Adipocyte (in vitro differentiated cells): ENCODE data around the gene PDZRN3.

Experiments
- DNase-seq: peaks from one replicate; pipeline ENCODE4 v3.0.0-alpha.2; 2015; ENCODE audit warnings: low read depth
- H3K27me3 ChIP-seq: replicated peaks from 2 replicates; pipeline ENCODE4 v1.7.0; 2013; ENCODE audit warnings: mild to moderate bottlenecking, low read length, moderate library complexity; ENCODE audit not compliant: control insufficient read depth, insufficient read depth
- H3K36me3 ChIP-seq: 2 replicates; pipeline ENCODE4 v1.7.0; 2013; ENCODE audit warnings: low read length, mild to moderate bottlenecking, moderate library complexity; ENCODE audit not compliant: control insufficient read depth, insufficient read depth, severe bottlenecking
- H3K4me1 ChIP-seq: 2 replicates; pipeline ENCODE4 v1.7.0; 2013; ENCODE audit warnings: mild to moderate bottlenecking, low read length, moderate library complexity; ENCODE audit not compliant: control insufficient read depth, insufficient read depth
- H3K4me3 ChIP-seq: 2 replicates; pipeline ENCODE4 v1.7.0; 2013; ENCODE audit warnings: mild to moderate bottlenecking, low read length, moderate library complexity
- H3K9ac ChIP-seq: 2 replicates; pipeline ENCODE4 v1.7.0; 2013; ENCODE audit warnings: mild to moderate bottlenecking, low read length, moderate library complexity
- H3K9me3 ChIP-seq: 2 replicates; pipeline ENCODE4 v1.7.0; 2013; ENCODE audit warnings: mild to moderate bottlenecking, low read length, moderate library complexity; ENCODE audit not compliant: control insufficient read depth

The PDZRN3 gene

DNA sequence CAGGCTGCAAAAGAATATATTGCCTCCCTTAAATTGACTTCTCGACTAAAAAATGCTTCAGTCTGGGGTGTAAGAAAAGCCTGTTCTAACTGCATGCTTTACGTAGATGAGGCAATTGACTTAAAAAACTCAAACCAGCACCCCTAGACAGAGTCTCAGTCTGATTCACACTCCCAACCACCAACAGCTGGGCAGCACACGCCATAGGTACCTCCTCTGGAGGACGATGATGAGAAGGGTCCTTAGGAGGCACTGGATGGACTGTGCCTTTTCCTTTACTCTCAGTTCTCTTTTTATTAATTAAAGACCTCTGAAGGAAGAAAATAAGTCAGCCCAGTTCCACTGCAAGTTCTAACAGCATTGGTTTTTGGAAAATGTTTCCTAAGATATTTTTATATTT, 175.0 kb downstream of the PDZRN3 start:
- Histone ChIP-seq H3K9ac (no peak overlapping the region), H3K27me3 (no peaks in the 10 kb centered on the region), H3K4me3 (no peak overlapping the region), H3K9me3 (no peaks in the 10 kb centered on the region), H3K4me1 (peaks cover 6% of the 10 kb centered on the region), H3K36me3 (no peaks in the 10 kb centered on the region)
- no peak for DNase-seq

DNA sequence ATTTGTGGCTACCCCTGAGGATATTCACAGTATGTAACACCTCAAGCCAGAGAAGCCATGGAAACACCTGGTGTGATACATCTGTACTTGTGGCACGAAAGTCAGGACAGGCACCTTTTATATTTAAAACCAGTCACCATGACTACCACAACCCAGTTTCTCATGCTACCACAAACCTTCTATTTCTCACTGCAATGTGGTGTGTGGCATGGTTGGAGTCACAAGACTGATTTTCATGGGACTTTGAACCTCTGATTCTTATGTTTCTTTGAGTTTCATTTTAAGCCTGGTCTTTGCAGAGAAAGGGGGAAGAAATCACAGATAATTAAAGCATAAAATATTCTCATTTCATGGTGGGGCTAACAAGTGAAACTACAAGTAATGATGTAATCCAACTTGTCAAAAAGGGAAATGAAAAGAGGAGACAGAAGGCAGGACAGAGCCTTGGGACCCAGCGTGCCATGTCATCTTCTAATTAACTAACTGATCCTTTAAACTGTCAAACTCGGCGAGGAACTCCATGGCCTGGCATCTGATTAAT, 175.9 kb downstream of the PDZRN3 start:
- no peaks in the 10 kb centered on the region for H3K36me3 ChIP-seq
- H3K4me3 ChIP-seq: no peak overlapping the region

DNA sequence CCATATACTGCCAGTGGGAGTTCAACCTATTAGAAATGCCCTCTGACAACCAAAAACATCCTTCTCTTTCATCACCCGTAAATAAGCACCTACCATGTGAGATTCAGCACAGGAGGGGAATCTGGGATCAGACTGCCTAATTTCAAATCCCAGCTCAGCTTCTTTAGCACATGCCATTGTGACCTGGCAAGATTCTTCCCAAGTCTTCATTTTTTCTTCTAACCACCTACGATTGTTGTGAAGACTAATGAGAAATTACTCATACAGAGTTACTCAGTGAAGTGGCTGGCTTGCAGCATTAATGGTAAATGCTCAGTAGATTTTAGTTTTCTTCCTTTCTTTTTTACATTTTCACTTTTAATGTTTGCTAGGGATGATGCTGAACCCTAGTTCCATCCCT, 176.7 kb downstream of the PDZRN3 start:
- no peaks in the 10 kb centered on the region for H3K9me3 ChIP-seq

More for the DNA sequence above, 175.9 kb downstream of the PDZRN3 start:
- no peaks in the 10 kb centered on the region for H3K27me3 ChIP-seq
- peaks cover 5% of the 10 kb centered on the region for H3K4me1 ChIP-seq
- no peak for DNase-seq
- no peaks in the 10 kb centered on the region for H3K9me3 ChIP-seq
- no peak overlapping the region for H3K9ac ChIP-seq

DNA sequence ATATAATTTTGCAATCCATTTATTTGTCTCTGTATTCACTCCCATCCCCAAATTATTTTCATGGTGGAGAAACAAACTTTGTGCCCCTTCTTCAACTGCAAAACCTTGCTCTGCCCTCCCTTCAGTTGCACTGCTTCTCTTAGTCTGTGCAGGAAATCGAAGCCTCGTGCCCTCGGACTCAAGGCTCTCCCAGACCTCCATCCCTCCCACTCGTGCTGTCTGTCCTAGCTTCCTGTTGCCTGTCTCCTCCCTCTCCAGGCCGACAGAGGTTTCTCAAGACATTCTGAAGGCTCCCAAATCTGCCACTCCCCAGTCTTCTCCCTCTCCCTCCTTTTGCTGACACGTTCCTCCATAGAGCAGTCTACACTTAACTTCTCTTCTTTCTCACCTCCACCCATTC, 177.6 kb downstream of the PDZRN3 start:
- Histone ChIP-seq H3K9ac (no peak overlapping the region), H3K36me3 (no peaks in the 10 kb centered on the region), H3K4me1 (peaks cover 5% of the 10 kb centered on the region), H3K9me3 (no peaks in the 10 kb centered on the region), H3K27me3 (no peaks in the 10 kb centered on the region), H3K4me3 (no peak overlapping the region)
- DNase-seq: no peak

More for the DNA sequence above, 176.7 kb downstream of the PDZRN3 start:
- DNase-seq: no peak
- Histone ChIP-seq H3K4me1 (peaks cover 5% of the 10 kb centered on the region), H3K27me3 (no peaks in the 10 kb centered on the region), H3K4me3 (no peak overlapping the region), H3K9ac (no peak overlapping the region), H3K36me3 (no peaks in the 10 kb centered on the region)

DNA sequence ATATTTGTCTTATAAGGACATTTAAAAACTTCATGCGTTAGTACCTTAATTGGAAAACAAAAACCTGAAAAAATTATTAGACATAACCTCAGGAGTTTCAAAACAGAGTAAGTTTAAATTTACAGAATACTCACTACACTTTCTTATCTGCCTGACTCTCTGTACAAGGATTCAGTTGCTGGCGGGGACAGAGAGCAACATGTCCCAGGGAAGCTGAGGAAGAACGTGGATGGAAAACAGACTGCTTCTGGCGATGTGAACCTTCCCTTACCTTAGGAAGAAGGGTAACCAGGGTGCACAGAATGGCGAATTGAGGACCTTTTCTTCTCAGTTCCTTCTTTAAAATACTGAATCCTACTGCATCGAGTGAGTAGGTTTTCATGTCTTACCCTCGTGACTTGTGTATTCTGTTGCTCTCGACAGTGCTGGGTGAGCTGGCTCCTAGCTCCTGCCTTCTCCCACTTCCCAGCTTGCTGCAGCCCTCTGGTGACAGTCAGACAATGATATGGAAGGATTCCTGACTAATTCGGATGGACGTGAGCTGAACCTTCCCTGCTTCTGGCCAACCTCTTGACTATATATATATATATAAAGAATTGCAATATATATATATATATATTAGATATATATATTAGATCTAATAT, 178.2 kb downstream of the PDZRN3 start:
- H3K9ac ChIP-seq: no peak overlapping the region
- H3K4me1 ChIP-seq: peaks cover 5% of the 10 kb centered on the region
- H3K36me3 ChIP-seq: no peaks in the 10 kb centered on the region
- DNase-seq: no peak
- no peaks in the 10 kb centered on the region for H3K27me3 ChIP-seq
- H3K4me3 ChIP-seq: no peak overlapping the region
- no peaks in the 10 kb centered on the region for H3K9me3 ChIP-seq

DNA sequence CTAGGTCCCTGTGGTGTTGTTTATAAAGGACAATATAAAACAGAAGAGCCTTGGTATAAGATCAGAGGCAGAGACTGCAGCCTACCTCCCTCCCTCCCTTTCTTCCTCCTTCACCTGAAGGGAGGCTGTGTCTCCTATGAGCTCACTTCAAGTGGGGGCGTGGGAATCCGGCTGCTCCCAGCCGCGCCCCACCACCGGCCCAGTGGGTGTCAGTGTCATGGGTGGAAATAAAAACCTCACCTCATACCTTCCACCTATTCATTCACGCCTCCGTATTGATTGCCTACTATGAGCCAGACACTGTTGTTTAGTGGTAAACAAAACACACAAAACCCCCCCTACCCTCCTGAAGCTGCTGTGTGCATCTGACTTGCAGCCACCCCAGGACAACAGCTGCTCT, 181.9 kb downstream of the PDZRN3 start:
- no peaks in the 10 kb centered on the region for H3K9me3 ChIP-seq
- no peaks in the 10 kb centered on the region for H3K36me3 ChIP-seq
- H3K4me3 ChIP-seq: no peak overlapping the region
- peaks cover 5% of the 10 kb centered on the region for H3K4me1 ChIP-seq
- no peaks in the 10 kb centered on the region for H3K27me3 ChIP-seq
- DNase-seq: no peak
- no peak overlapping the region for H3K9ac ChIP-seq

DNA sequence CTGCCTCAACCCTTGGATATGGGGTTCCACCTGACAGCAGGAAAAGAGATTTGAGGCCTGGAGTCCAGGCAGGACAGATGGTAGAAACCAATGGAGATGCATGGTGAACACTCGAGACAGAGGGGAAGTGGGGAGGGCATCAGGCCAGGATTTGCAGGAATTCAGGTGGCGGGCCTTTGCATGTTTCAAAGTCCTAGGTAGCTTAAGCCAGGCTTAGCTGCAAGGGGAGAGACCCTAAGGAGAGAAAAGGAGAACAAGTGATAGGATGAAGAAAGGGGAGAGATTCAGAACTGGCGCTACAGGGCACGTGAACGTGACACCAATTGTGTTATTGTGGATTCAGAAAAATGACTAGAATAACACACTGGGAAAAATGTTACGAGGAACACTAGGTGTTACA, 182.6 kb downstream of the PDZRN3 start:
- Histone ChIP-seq H3K4me1 (peaks cover 5% of the 10 kb centered on the region), H3K27me3 (no peaks in the 10 kb centered on the region), H3K4me3 (no peak overlapping the region), H3K9me3 (no peaks in the 10 kb centered on the region), H3K36me3 (no peaks in the 10 kb centered on the region), H3K9ac (no peak overlapping the region)
- no peak for DNase-seq

DNA sequence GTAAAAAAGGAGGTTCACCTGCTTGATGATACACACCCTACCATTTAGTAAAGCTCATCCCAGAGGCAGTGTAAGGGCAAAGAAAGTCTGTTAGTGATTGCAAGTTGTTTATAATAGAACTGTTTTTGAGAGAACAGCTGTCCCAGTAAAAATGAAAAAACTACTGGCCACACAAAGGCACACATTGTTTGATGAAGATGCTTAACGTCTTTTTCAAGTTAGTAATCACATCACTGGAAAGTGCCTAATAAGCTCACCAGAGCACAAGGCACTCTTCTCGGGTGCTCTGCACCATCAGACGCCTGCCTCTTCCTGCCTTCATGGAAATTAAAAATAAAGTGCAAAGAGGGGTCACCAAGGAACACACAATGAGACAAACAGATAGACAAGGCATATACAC, 186.9 kb downstream of the PDZRN3 start:
- no peak for DNase-seq
- Histone ChIP-seq H3K36me3 (no peaks in the 10 kb centered on the region), H3K9ac (no peak overlapping the region)

DNA sequence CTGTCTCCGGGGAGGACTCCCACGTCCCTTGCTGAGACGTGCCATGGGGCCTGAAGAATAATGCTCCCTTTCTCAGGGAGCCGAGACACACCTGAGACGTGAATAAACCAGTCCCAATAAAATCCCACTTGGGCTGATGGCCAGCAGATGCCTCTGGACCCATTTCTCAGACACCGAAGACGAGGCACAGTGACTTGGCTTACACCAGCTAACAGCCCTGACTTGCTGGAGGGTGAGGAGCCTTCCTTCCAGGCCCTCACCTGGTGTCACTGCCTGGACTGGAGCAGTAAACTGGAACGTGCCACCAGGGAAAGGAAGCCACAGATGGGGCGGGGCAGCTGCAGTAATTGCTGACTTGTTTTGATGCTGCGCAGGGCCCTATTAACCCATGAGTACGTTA, 189.7 kb downstream of the PDZRN3 start:
- no peak for DNase-seq

More for the DNA sequence above, 186.9 kb downstream of the PDZRN3 start:
- no peak overlapping the region for H3K4me3 ChIP-seq
- peaks cover 3% of the 10 kb centered on the region for H3K4me1 ChIP-seq
- H3K27me3 ChIP-seq: no peaks in the 10 kb centered on the region
- no peaks in the 10 kb centered on the region for H3K9me3 ChIP-seq

DNA sequence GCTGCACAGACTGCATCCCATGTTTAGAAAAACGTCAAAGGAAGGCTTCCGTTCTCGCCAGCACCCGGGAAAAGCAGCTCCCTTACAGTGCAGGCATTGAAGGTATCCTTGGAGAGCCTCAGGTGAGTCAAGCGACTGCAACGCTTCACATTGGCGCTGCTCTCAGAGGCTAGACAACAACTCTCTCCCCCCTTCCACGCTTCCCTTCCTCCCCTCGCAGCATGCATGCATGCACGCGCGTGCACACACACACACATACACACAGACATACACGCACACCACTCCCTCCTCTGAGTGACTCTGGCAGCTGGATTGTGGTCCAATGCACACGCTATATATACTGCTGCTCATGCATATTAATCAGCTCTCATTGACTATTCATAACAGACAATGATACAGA, 191.1 kb downstream of the PDZRN3 start:
- no peak for DNase-seq
- Histone ChIP-seq H3K27me3 (no peaks in the 10 kb centered on the region), H3K4me3 (no peak overlapping the region)

More for the DNA sequence above, 189.7 kb downstream of the PDZRN3 start:
- Histone ChIP-seq H3K36me3 (no peaks in the 10 kb centered on the region), H3K9ac (no peak overlapping the region), H3K4me1 (peaks cover 20% of the 10 kb centered on the region), H3K9me3 (no peaks in the 10 kb centered on the region), H3K27me3 (no peaks in the 10 kb centered on the region), H3K4me3 (no peak overlapping the region)

DNA sequence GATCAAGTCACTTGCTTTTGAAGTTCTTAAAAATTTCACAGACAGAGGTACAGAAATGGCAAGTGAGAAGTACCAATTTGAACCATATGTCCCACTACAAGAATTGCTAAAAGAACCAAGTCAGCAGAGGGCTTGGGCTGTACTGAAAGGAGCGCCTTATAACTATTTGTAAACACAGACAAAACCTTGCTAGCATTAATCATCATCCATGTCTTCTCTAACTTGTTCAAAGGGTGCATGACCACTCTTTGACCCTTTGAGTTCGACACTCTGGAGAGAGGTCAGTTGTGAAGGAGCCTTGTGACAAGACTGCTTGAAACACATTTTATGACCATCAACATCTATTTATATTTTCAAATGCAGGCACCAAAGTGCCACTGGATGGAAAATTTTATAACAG, 191.7 kb downstream of the PDZRN3 start:
- Histone ChIP-seq H3K36me3 (no peaks in the 10 kb centered on the region), H3K9me3 (no peaks in the 10 kb centered on the region), H3K9ac (no peak overlapping the region), H3K4me3 (no peak overlapping the region), H3K27me3 (no peaks in the 10 kb centered on the region), H3K4me1 (peaks cover 20% of the 10 kb centered on the region)
- DNase-seq: no peak

More for the DNA sequence above, 191.1 kb downstream of the PDZRN3 start:
- H3K9ac ChIP-seq: no peak overlapping the region
- H3K9me3 ChIP-seq: no peaks in the 10 kb centered on the region
- H3K36me3 ChIP-seq: no peaks in the 10 kb centered on the region
- peaks cover 20% of the 10 kb centered on the region for H3K4me1 ChIP-seq

DNA sequence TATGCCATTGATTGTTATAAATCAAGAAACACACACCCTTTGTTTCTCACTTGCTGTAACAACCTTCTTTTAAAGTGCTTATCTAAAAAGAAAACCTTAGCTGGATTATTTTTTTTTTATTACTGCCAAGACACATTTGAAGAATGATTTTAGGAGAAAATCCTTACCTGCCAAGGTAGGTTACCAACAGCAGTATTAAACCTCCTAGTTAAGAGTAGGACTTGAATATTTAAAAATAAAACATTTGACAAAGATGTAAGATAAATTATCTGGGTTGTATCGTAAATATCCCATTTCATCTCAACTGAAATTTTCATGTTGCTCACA, 192.1 kb downstream of the PDZRN3 start:
- H3K4me1 ChIP-seq: peaks cover 20% of the 10 kb centered on the region
- H3K36me3 ChIP-seq: no peaks in the 10 kb centered on the region
- no peaks in the 10 kb centered on the region for H3K9me3 ChIP-seq
- H3K4me3 ChIP-seq: no peak overlapping the region
- H3K9ac ChIP-seq: no peak overlapping the region
- DNase-seq: no peak
- H3K27me3 ChIP-seq: no peaks in the 10 kb centered on the region
